ENCODE measurements around the gene GRM6.
A peak's percentile ranks its signal among the peaks of the same experiment; 100 is the strongest.

The GRM6 gene

DNA sequence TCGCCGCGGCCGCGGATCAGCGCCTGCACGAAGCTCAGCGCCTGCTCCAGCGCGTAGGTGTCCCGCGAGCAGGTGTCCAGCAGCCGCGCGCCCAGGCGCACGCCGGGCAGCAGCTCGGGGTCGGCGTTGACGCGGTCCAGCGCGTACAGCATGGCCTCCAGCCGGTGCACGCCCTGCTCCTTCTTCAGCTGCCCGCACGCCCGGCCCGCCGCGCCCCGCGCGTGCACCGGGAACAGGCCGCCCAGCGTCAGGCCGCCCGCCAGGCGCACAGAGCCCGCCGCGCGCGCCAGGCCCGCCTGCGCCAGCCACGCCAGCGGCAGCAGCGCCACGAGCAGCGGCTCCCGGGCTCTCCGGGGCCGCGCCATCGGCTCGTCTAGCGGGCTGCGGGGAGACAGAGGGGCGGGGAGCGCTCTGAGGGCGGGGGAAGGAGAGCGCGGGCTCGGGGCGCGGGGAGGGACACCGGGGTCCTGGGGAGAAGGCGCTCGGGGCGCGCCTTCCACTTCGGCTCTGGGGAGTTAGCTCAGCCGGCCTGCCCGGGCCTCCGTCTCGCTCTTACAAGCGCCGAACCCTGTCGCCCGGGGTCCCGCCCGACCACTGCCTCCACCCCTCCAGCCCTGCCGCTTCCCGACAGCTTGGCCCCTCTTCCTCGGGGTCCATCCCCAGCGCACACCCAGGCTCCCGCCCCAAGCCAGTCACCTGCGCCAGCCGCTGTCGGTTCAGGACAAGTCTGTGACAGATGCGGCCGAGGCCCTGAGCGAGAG is at the start of gene GRM6:
Gene GRM6 (minus strand): TSS at position 741 of the 761 bp plus-strand sequence. CDS start 376 bp downstream, at position 365.
- DNase-seq: no peak

DNA sequence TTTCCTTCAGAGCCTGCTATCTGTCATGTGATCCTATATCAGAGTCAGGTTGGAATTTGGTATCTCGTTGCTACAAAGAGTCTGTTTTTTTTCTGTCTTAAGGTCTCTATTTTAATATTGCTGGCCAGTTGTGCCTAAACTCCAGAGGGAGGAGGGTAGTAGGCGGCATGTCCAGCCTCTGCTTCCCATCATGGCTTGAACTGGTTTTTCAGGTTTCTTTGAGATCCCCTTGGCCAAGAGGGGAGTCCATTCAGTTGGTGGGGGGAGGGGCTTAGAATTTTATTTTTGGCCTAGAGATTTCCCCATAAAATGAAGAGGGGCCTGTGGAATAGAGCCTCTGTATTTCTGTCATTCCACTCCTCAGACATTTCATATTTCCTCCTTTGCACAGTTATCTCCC is 49.6 kb upstream of the GRM6 start:
- DNase-seq: no peak

DNA sequence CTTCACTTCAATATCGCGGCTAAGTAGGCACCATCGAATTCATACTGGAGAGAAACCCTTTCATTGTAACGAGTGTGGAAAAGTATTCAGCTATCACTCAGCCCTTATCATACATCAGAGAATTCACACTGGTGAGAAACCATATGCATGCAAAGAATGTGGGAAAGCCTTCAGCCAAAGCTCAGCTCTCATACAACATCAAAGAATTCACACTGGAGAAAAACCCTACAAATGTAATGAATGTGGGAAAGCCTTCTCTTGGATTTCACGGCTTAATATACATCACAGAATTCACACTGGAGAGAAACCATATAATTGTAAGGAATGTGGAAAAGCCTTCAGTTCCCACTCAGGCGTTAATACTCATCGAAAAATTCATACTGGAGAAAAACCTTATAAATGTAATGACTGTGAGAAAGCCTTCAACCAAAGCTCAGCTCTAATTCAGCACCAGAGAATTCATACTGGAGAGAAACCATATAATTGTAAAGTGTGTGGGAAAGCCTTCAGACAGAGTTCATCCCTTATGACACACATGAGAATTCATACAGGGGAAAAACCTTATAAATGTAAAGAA is 38.0 kb upstream of the GRM6 start:
- DNase-seq: no peak

DNA sequence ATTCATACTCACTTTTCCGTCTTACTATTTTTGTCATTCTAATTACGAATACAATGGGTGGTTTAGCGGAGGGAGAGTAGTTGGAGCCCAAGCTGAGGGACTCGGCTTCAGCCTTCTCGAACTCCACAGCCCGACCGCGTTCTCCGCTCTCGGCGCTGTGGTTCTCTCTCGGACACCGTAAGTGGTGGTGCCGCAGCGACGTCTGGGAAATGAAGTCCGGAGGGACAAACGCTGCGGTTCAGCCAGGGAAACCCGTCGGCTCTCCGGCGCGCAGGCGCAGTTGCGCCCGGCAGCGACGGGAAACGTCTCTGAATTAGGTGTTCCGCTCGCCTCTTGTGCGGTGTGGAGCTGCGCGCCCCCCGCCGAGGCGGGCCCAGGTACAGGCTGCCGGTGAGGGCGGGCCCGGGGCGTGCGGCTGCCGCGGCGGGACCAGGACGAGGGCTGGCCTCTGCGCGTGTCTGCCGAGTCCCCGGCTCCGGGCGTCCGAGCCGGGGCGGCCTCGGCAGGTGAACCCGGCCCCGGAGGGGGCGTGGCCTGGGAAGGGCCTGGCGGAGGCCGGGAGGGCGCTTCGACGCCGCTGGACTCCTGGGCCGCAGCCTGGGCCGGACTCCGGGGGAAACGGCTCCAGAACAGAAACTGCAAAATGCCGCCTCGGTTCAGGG is 28.5 kb upstream of the GRM6 start, which contains the start of gene ZNF879:
Gene ZNF879 (plus strand): TSS at position 277 of the 662 bp plus-strand sequence. CDS start 1,201 bp downstream, outside the sequence.
- peak; percentile 94 for DNase-seq

DNA sequence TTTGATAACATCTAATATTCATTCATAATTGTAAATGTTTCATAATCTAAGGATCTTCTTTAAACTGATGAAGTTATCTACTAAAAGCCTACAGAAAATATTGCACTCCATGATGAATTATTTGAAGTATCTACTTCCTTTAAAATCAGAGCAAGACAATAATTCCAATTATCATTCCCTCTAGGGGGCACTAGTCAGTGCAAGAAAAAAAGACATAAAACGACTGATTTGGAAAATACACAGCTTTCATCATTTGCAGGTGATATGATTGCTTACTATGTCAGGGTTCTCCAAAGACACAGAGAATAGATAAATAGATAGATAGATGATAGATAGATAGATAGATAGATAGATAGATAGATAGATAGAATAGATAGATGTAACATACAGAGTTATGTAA is 13.5 kb upstream of the GRM6 start:
- DNase-seq: no peak

DNA sequence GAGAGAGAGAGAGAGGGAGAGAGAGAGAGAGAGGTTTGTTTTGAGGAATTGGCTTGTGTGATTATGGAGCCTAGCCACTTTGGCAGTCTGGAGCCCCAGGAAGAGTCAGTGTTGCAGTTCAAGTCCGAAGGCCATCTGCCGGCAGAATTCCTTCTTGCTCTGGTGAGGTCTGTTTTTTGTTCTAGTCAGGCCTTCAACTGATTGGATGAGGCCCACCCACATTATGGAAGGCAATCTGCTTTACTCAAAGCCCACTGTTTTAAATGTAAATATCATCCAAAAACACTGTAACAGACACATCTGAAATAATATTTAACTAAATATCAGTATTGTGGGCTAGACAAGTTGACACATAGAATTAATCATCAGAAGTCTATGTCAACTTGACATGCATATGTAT is 11.4 kb upstream of the GRM6 start:
- DNase-seq: no peak

DNA sequence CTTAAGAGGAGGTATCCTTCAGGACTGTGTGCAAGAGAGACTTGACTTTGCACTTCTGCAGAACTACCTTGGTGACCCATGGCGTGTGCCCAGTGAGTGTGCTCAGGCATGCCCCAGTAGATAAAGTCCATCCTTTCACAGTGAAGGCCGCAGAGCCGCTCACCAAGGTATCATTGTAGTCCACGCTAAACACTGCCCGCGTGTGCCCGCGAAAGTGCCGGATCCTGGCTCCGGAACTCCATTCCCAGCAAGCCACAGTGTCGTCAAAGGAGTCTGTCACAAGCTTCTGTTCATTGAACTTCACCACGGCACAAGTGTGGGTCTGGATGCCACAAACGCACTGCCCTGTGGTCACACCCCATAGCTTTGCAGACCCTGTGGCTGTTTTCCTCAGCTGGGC is 3.3 kb upstream of the GRM6 start:
- DNase-seq: no peak

DNA sequence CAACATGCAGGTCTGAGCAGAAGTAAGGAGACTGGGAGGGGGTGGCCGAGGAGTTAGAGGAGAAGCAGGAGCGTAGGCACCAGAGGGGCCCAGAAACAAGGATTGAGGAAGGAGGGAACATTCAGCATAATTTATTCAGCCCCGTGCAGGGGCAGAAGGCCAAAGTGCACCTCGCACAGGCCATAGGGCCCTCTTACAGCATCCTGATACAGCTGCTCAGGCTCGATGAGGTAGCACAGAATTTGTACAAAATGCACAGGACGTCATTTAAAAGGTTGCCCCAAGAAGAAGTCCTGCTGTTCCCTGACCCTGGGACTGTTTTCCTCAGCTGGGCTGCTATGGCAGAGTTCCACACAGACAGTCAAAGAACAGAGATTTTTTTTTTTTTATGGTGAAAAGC is 2.1 kb upstream of the GRM6 start:
- no peak for DNase-seq

DNA sequence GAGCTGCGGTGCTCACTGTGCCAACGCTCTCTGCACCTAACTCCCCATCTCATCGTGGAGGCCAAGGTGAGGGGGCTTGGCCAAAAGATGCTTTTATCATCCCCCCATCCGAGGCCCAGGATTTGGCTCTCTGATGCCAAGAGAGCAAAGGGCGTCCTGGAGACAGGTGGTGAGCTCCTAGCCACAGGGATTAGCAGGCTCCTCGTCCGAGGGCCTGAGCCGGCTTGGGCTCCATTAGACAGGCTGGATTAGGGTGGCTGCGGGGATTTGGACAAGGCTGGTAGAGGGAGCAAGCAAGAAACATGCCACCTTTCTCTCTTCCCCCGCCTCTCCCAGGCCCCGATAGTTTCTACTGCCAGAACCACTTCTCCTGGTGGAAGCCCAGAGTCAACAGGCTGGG is 1.0 kb upstream of the GRM6 start:
- DNase-seq: no peak

DNA sequence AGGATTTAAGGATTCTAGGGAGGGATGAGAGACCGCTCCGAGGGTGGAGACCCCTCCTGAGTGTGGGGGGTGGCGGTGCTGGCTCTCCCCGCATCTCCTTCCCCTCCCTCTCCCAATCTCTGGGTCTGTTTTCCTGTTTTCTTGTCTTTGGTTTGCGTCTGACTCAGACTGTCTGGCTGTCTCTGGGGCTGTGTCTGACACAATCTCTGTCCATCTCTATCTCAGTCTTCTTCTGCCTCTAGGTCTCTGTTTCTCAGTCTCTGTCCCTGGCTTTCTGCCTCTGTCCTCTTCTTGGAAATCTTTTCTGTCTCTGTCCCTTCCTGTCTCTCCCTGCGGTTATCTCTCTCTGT is 196 bp upstream of the GRM6 start:
- DNase-seq: no peak

DNA sequence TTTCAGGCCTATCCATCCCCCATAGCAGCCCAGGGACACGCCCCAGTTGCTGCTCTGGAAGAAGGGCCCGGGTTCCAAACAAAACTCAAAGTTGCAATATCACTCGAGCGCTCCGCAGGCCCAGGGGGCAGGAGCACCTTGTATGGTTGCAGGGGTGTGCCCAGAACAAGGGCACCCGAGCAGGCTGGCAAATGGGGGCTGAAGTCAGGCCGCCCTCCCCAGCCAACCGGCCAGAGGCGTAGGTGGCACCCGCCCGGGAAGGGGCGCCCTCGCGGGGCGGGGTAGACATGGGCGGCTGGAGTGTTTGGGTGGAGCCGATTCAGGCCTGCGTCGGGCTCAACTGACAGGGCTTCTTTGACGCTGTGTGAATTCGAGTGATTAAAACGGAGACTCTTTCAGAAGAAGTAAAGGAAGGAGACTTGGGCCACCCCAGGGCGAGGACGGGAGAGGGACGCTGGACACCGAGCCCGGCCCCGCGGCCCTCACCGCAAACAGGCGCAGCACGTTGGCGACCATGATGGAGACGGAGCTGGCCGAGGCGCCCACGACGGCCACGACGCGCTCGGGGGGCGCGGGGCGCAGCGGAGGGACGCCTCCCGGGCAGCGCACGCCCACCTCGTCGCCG is 1.1 kb downstream of the GRM6 start:
- DNase-seq: no peak

DNA sequence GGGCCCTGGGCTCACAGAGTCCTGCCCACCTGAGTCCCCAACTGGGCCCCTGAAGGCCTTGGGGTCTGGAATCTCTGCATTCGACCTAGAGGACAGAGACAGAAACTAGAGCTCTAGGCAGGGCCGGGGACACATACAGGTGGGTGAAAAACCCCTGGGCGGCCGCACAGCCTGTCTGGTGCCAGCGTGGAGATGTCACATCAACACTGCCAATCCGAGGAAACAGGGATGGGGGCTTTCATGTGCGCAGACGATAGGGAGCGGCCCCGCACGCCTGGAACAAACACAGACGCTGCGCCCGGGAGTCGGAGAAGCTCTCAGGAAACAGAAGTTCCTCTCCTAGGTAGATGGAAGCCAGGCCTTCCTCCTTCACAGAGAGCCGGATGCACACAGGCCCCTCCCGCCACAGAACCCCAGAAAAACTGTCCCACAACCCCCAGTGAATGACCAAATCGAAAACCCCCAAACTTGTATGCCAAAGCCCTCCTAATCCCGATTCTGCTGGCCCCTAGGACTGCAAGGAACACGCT is 1.8 kb downstream of the GRM6 start:
- DNase-seq: no peak

DNA sequence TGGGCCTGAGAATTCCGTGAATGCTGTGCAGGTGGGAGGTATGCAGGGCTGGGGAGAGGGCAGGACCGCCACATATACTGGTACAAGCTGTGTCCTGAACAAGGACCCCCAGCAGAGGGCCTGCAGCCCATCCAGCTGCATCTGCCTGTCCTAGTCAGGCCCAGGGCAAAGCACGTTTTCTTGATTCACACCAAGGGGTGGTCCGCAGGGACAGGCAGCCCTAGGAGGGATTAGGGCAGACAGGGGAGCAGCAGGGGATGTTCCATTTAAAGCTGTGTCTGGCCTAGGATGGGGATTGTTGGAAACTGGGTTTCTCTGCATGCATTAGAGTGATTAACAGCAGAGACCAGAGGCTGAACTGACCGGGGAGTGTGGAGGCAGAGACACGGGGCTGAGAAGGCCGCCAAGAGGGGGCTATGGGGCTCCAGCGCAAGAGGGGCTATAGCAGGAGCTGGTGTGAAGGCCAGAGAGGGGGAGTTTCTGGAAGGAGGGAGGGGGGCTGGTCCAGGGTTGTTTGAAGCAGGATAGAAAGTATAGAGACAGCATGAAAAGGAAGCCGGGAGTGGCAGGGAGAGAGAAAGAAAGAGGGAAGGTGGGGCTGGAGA is 2.7 kb downstream of the GRM6 start:
- DNase-seq: no peak

DNA sequence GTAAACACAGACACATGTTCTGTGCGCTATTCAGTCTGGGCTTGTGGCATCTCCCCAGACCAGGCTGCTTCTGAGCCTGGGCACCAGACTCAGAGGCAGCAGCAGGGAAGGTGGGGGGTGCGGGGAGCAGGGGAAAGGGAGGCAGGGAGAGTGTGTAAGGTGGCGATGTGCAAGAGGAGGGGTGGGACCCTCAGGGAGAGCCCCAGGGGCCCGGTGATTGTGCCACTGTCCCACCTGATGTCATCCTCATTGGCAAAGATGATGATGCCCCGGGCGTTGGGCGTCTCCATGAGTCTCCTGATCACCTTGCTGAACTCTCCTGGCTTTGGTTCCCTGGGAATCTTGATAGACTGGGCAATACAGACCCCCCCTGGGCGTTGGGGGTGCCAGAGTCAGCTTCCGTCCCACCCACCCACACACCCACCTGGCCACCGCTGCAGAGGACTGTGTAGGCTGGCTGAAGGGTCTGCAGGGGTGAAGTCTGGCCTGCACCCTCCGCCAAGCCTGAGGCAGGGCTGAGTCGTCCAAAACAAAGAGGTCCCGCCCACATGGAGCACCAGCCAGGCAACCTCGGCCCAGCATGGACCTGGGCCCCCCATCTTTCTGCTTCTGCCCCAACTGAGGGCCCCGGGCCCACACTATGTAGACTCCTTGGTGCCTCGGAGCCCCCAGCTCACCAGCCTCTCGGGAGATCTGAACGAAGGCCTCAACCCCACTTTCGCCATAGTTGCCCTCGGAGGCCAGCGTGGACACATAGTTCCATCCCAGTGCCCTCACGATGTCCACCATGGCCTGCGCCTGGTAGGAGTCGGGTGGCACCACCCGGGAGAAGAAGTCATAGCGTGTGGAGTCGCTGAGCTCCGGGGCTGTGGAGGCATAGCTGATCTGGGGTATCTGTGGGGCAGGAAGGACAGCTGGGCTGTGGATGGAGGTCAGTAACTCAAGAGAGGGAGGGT is 3.7 kb downstream of the GRM6 start:
- DNase-seq: no peak

DNA sequence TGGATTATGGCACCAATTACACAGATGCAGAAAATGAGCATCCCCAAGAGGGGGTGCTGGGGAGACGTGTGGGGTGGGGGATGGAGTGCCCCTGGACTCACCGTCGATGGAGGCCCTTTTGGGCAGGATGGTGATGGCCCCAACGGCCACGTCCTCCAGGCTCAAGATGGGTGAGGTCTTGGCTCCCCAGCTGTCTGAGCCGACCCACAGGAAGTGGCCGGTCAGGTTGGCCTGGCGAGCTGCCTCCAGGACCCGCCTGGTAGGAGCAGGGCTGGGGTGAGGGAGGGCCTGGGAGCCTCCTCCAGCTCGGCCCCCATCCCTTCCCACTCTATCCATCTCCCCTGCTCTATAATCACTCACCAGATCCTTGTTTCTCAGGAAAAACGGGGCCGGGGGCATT is 4.6 kb downstream of the GRM6 start:
- no peak for DNase-seq

DNA sequence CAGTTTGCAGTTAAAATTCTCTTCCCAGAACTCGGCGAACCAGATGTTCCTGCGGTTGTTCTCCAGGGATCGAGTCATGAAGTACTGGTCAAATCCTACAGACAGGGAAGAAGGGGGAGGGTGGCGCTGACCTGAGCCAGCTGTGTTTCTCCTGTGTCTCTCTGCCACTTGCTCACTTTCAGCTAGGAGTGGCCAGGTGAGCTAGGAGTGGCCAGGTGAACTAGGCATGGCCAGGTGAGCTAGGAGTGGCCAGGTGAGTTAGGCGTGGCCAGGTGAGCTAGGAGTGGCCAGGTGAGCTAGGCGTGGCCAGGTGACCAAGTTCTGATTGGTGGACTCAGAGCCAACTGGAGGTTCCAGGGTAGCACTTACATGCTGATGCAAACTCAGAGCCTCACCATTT is 5.8 kb downstream of the GRM6 start:
- DNase-seq: no peak

DNA sequence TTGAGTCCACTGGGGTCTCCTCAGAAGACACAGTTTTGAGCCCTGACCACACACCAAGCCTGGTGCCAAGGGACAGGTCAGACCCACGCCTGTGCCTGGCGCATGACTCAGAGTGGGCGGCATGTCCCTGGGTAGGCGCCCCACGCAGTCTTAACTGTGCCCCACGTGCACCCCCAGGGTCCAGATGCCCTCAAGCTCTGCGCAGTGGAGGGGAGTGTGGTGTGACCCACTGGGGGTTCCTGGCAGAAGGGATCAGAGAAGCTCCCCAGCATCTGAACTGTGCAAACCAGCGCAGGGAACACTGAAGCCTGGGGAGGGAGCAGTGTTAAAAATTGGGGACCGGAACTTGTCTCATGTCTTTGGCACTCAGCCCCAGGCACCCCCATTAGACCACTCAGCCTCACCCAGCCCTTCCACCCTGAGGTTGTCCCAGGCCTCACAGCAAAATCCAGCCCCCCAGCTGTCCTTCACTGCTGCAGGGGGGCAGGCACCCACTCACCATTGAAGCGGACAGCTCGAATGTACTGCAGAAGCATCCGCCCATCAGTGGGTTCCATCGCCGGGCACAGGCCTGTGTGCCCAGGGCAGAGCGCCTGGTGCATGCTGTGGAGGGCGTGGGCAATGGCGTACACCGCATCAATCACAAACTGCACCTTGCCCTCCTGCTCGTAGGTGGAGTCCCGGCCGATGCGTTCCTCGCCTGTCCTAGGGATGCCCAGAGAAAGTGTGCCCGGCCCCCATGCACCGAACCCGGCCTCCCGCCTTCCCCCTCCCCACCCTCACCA is 6.5 kb downstream of the GRM6 start:
- DNase-seq: no peak

DNA sequence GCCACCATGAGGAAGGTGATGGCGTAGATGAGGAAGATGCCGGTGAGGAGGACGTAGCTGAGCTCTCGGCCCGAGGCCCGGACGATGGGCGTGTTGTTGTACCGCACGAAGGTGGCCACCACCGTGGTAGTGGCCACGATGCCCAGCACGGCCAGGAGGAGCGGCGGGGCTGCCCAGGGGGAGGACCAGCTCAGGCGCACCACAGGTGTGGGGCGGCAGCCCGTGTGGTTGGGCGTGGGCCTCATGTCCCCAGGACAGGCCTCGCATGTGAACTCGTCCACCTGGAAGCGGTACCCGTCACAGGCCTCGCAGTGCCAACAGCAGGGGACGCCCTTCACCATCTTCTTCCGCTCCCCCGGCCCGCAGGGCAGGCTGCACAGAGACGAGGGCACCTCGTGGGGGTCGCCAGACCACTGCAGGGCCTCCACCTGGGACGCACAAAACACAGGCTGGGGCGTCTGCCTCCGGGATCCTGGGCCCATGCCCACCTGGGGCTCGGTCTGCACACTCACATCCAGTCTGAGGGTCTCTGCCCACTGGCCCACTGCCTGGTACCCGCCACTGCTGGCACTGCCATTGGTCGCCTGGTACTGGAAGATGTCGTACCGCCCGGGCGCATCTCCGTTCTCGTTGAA is 8.7 kb downstream of the GRM6 start:
- no peak for DNase-seq

DNA sequence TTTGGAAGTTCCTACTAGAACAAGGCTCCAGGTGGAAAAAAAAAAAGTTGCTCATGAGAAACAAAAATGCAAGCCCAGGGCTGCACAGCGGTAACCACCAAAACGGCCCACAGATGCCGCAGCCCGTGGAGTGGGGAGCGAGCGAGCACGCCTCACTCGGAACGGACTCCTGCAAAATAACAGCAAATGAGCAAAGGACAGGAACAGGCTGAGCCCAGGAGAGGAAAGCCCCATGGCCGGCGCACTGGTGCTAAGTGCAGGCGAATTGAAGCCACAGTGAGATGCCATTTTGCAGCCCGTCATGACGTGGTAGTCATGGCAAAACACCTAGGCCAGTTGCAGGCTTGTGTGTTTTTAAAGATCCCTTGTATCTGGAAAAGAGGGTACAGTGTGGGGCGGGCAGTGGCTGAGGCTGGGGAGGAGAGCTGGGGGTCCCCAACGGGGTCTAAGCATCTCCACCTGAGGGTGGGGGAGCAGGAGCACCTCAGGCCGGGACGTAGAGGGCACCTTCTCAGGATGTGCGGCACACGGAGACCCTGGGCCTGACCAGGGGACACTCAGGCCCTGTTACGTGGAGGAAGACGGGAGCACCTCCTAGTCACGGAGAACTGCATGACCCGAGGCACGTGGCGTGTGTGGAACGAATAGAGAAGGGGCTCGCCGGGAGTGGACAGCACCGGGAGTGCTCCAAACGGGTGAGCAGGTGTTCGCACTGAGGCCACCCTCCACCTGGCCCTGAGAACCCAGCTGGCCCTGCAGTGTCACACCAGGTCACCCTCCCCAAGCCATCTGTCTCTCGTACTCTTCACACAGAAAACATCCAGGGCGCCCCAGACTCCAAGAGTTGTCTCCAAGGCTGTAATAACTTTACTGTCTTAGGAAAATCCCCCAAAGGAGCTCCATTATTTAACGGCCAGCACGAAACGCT is 10.7 kb downstream of the GRM6 start:
- DNase-seq: no peak

Data from stimulated activated CD4-positive, alpha-beta T cell treated with anti-CD3 and anti-CD28 coated beads, Interleukin-15, amount 100 ng/mL, for 24 hours (primary cell).